Activated CD4-positive, alpha-beta T cell treated with anti-CD3 and anti-CD28 coated beads, Interleukin-2, amount 50 U/mL, for 48 hours (primary cell): ENCODE results near the gene CLIC1.

Experiments
- DNase-seq, 2 experiments: peaks; one replicate each; pipeline ENCODE4 v3.0.0-alpha.2; 2020

Gene CLIC1

GRCh38 chr6:31700740-31701401 is 35.5 kb downstream of the CLIC1 start:
- DNase-seq = no peak

GRCh38 chr6:31697555-31697954 is 38.8 kb downstream of the CLIC1 start:
- no peak for DNase-seq

GRCh38 chr6:31693535-31693934 is 42.8 kb downstream of the CLIC1 start:
- DNase-seq = no peak

GRCh38 chr6:31692886-31693285 is 43.4 kb downstream of the CLIC1 start:
- no peak for DNase-seq

GRCh38 chr6:31692353-31692752 is 44.0 kb downstream of the CLIC1 start:
- DNase-seq = no peak

GRCh38 chr6:31691564-31692108 is 44.7 kb downstream of the CLIC1 start:
- no peak for DNase-seq

GRCh38 chr6:31691078-31691463 is 45.3 kb downstream of the CLIC1 start:
- no peak for DNase-seq

GRCh38 chr6:31690231-31691077 is 45.9 kb downstream of the CLIC1 start:
- DNase-seq = no peak

- DNase-seq = peak in 1 of 2 experiments; percentile 24
Observed at GRCh38 chr6:31689249-31690110, 46.9 kb downstream of the CLIC1 start.

GRCh38 chr6:31687860-31688693 is 48.3 kb downstream of the CLIC1 start:
- no peak for DNase-seq

- DNase-seq = no peak
Observed at GRCh38 chr6:31687321-31687720, 49.0 kb downstream of the CLIC1 start.

GRCh38 chr6:31686483-31686882 is 49.8 kb downstream of the CLIC1 start:
- DNase-seq = no peak

GRCh38 chr6:31683591-31683990 is 52.7 kb downstream of the CLIC1 start:
- DNase-seq = no peak

GRCh38 chr6:31681135-31681671 is 55.1 kb downstream of the CLIC1 start:
- peak; percentile 57 to 66 for DNase-seq
